H1 (cell line): ENCODE data around the gene DYNLRB2. TPM values are rescaled to one million over a fixed set of nuclear protein-coding genes. Genes with fewer than 3 reads are reported as not detected.

ENCODE experiments used
- CTCF ChIA-PET: fragments of 300-600 bp; sonication (Branson Sonifier 250); formaldehyde crosslinking; loops from one replicate; lab custom pipeline; 2021; ENCODE audit not compliant: partially characterized antibody; lab: Charles Lee
- POLR2A ChIA-PET: fragments of 300-600 bp; sonication (Branson Sonifier 250); formaldehyde crosslinking; loops from one replicate; lab custom pipeline; 2021; ENCODE audit warnings: inconsistent platforms; ENCODE audit not compliant: partially characterized antibody; lab: Charles Lee
- DNase-seq, 2 experiments: peaks; one replicate each; pipeline versions ENCODE4 v3.0.0 to v3.0.0-alpha.2; 2010 to 2022; ENCODE audit warnings: low spot score in 2 of 2, low read depth in 1 of 2, mixed read lengths in 1 of 2
- FAIRE-seq: peaks from 2 replicates; lab custom pipeline; 2011; peaks lifted over from hg19 to GRCh38; lab: Jason Lieb, UNC
- H2AFZ ChIP-seq: 2 replicates; pipeline ENCODE4 v1.8.1; 2012; ENCODE audit warnings: low read length, inconsistent platforms
- H2AK5ac ChIP-seq: 2 replicates; pipeline ENCODE4 v1.6.1; 2013; ENCODE audit warnings: low read depth, low read length
- H2BK120ac ChIP-seq: replicated peaks from 2 replicates; pipeline ENCODE3; 2013; ENCODE audit warnings: low read depth, low read length, inconsistent platforms
- H2BK12ac ChIP-seq: 2 replicates; pipeline ENCODE4 v1.6.1; 2013; ENCODE audit warnings: low read depth, low read length
- H2BK15ac ChIP-seq: 2 replicates; pipeline ENCODE4 v1.6.1; 2013; ENCODE audit warnings: low read length
- H2BK20ac ChIP-seq: 2 replicates; pipeline ENCODE4 v1.6.1; 2013; ENCODE audit warnings: low read length
- H2BK5ac ChIP-seq: 2 replicates; pipeline ENCODE4 v1.6.1; 2013; ENCODE audit warnings: low read depth, low read length
- H3K14ac ChIP-seq: 2 replicates; pipeline ENCODE4 v1.6.1; 2013; ENCODE audit warnings: inconsistent platforms; ENCODE audit not compliant: insufficient read length
- H3K18ac ChIP-seq: 2 replicates; pipeline ENCODE4 v1.6.1; 2013; ENCODE audit warnings: low read length; ENCODE audit errors: extremely low read depth
- H3K23ac ChIP-seq: 2 replicates; pipeline ENCODE4 v1.6.1; 2013; ENCODE audit warnings: inconsistent platforms; ENCODE audit not compliant: insufficient read length
- H3K23me2 ChIP-seq: 2 replicates; pipeline ENCODE4 v1.6.1; 2013; ENCODE audit warnings: low read depth, low read length
- H3K27ac ChIP-seq: 2 replicates; pipeline ENCODE4 v1.6.1; 2011; ENCODE audit warnings: low read depth, low read length, inconsistent platforms
- H3K27me3 ChIP-seq, 4 experiments: replicated peaks in 1 of 4; 1 replicate in 1 of 4; 2 replicates in 3 of 4; pipeline versions ENCODE4 v1.6.1 to v1.8.1; 2011 to 2013; ENCODE audit warnings: low read length in 3 of 4, mild to moderate bottlenecking in 3 of 4, inconsistent platforms in 2 of 4, mixed read lengths in 2 of 4, moderate library complexity in 1 of 4; ENCODE audit not compliant: control insufficient read depth in 3 of 4, insufficient read depth in 3 of 4; ENCODE audit errors: extremely low read depth in 1 of 4
- H3K36me3 ChIP-seq, 4 experiments: 2 replicates each; pipeline versions ENCODE4 v1.6.1 to v1.8.1; 2011 to 2013; ENCODE audit warnings: mild to moderate bottlenecking in 4 of 4, low read length in 3 of 4, moderate library complexity in 2 of 4, control low read depth in 1 of 4, inconsistent platforms in 1 of 4; ENCODE audit not compliant: insufficient read depth in 4 of 4, control insufficient read depth in 2 of 4
- H3K4ac ChIP-seq: replicated peaks from 2 replicates; pipeline ENCODE3; 2013; ENCODE audit warnings: low read length, low read depth, mixed read lengths, inconsistent platforms; ENCODE audit not compliant: insufficient read length
- H3K4me1 ChIP-seq, 4 experiments: replicated peaks in 1 of 4; 1 replicate in 1 of 4; 2 replicates in 3 of 4; pipeline versions ENCODE4 v1.6.1 to v1.8.1; 2011 to 2013; ENCODE audit warnings: low read length in 3 of 4, inconsistent platforms in 2 of 4, mixed read lengths in 1 of 4; ENCODE audit not compliant: insufficient read depth in 4 of 4, control insufficient read depth in 3 of 4
- H3K4me2 ChIP-seq, 2 experiments: 2 replicates each; pipeline versions ENCODE4 v1.6.1 to v1.8.1; 2011 to 2013; ENCODE audit warnings: low read depth in 2 of 2, low read length in 2 of 2, control low read depth in 1 of 2, inconsistent platforms in 1 of 2, mild to moderate bottlenecking in 1 of 2; ENCODE audit not compliant: insufficient read depth in 1 of 2
- H3K4me3 ChIP-seq, 4 experiments: fragments of 200-600, 300-600 bp in 1 of 4; sonication (generic), shearing (Covaris generic), sonication (Bioruptor Twin) in 1 of 4; 2 replicates each; pipeline versions ENCODE4 v1.5.1 to v1.8.1; 2011 to 2016; ENCODE audit warnings: low read length in 4 of 4, low read depth in 3 of 4, control low read depth in 2 of 4, inconsistent platforms in 2 of 4, mild to moderate bottlenecking in 2 of 4, mixed read lengths in 1 of 4, moderate library complexity in 1 of 4; ENCODE audit not compliant: insufficient read depth in 2 of 4; ENCODE audit errors: extremely low read depth in 1 of 4
- H3K56ac ChIP-seq: replicated peaks from 2 replicates; pipeline ENCODE3; 2013; ENCODE audit warnings: low read depth, mild to moderate bottlenecking, mixed read lengths, low read length, inconsistent platforms; ENCODE audit not compliant: insufficient read length
- H3K79me1 ChIP-seq: 2 replicates; pipeline ENCODE4 v1.6.1; 2013; ENCODE audit warnings: low read depth, low read length, control low read depth
- H3K79me2 ChIP-seq, 2 experiments: 2 replicates each; pipeline versions ENCODE4 v1.6.1 to v1.8.1; 2012 to 2013; ENCODE audit warnings: low read length in 2 of 2, mild to moderate bottlenecking in 2 of 2, inconsistent platforms in 1 of 2; ENCODE audit not compliant: insufficient read depth in 2 of 2, control insufficient read depth in 1 of 2
- H3K9ac ChIP-seq, 4 experiments: replicated peaks in 1 of 4; 1 replicate in 1 of 4; 2 replicates in 3 of 4; pipeline versions ENCODE4 v1.6.1 to v1.8.1; 2011 to 2013; ENCODE audit warnings: low read depth in 3 of 4, low read length in 3 of 4, control low read depth in 2 of 4, mild to moderate bottlenecking in 2 of 4, moderate library complexity in 2 of 4, inconsistent platforms in 1 of 4; ENCODE audit errors: extremely low read depth in 1 of 4
- H3K9me3 ChIP-seq, 2 experiments: 2 replicates each; pipeline versions ENCODE4 v1.6.1 to v1.8.1; 2012 to 2013; ENCODE audit warnings: mild to moderate bottlenecking in 2 of 2, moderate library complexity in 2 of 2, control low read depth in 1 of 2, inconsistent platforms in 1 of 2, low read depth in 1 of 2, low read length in 1 of 2, mixed read lengths in 1 of 2; ENCODE audit not compliant: insufficient read depth in 2 of 2
- H4K20me1 ChIP-seq, 2 experiments: replicated peaks in 1 of 2; 2 replicates each; pipeline versions ENCODE3 to v1.8.1; 2011 to 2013; ENCODE audit warnings: inconsistent platforms in 2 of 2, low read length in 2 of 2, mild to moderate bottlenecking in 1 of 2; ENCODE audit not compliant: insufficient read depth in 2 of 2, control insufficient read depth in 1 of 2
- H4K5ac ChIP-seq: 2 replicates; pipeline ENCODE4 v1.6.1; 2013; ENCODE audit warnings: low read length, low read depth, mixed read lengths, inconsistent platforms; ENCODE audit not compliant: insufficient read length
- H4K8ac ChIP-seq: 2 replicates; pipeline ENCODE4 v1.8.0; 2013; ENCODE audit warnings: mild to moderate bottlenecking, moderate library complexity, low read length, inconsistent platforms; ENCODE audit not compliant: insufficient read depth; ENCODE audit errors: extremely low read depth
- H4K91ac ChIP-seq: replicated peaks from 2 replicates; pipeline ENCODE3; 2013; ENCODE audit warnings: low read length, mixed read lengths, inconsistent platforms; ENCODE audit not compliant: insufficient read length
- CEBPB ChIP-seq: IDR thresholded peaks from 2 replicates; pipeline ENCODE4 v1.6.1; 2012; ENCODE audit warnings: low read depth, low read length
- CREB1 ChIP-seq: IDR thresholded peaks from 2 replicates; pipeline ENCODE4 v1.6.1; 2012; ENCODE audit warnings: inconsistent platforms
- JUN ChIP-seq: IDR thresholded peaks from 2 replicates; pipeline ENCODE4 v1.6.1; 2011; ENCODE audit warnings: low read depth, mild to moderate bottlenecking, improper control_type of control experiment, low read length
- WGBS, 2 experiments: shearing (Covaris generic) in 1 of 2; methylation state at CpG; one replicate each; pipeline versions ENCODE4 v1.1.6 to v1.1.7; 2013 to 2015; ENCODE audit warnings: low lambda C conversion rate in 2 of 2, mixed read lengths in 2 of 2, inconsistent platforms in 1 of 2, low coverage in 1 of 2, missing lambda C conversion rate in 1 of 2; ENCODE audit not compliant: insufficient replicate concordance in 2 of 2, insufficient coverage in 1 of 2, insufficient read length in 1 of 2; ENCODE audit errors: extremely low coverage in 1 of 2, missing lambda C conversion rate in 1 of 2; 5-methylcytosine and 5-hydroxymethylcytosine counted together
- polyA plus RNA-seq, 7 experiments: library from polyadenylated mRNA; depleted of rRNA in 3 of 7; stranded (reverse) in 5 of 7; unstranded in 2 of 7; fragments of >200 nt in 5 of 7; fragments of 200-250 nt in 2 of 7; gene quantifications; 1 replicate in 5 of 7; 2 replicates in 1 of 7; 4 replicates in 1 of 7; pipeline versions ENCODE4 v1.2.1 to v1.2.3, GENCODE V29; 2011 to 2013; ENCODE audit warnings: missing spikeins in 2 of 7, mixed read lengths in 2 of 7
- total RNA-seq: library from RNA; stranded (reverse); fragmentation: NEBNext Ultra II Directional; extraction: Animal tissue kit (Norgen Biotek cat#: 25700); gene quantifications from 2 replicates; pipeline ENCODE4 v1.2.1, GENCODE V29; 2021

Gene DYNLRB2
- total and polyA plus RNA-seq, 2 of the 8 experiments (the other 6 are each of a cell fraction or from before 2014, with no cell fraction given) = not detected

GRCh38 chr16:80591071-80591915 is 50.5 kb downstream of the DYNLRB2 start:
- Histone ChIP-seq H2AFZ (no peak overlapping the region), H3K4ac (no peak overlapping the region), H3K27ac (no peak overlapping the region), H3K14ac (no peak overlapping the region), H3K23ac (no peak overlapping the region), H2BK15ac (no peak overlapping the region), H3K79me2 (no peaks in the 10 kb centered on the region), H4K8ac (no peak overlapping the region; the same call in 1 of the 2 replicates), H3K23me2 (peaks cover 2% of the 10 kb centered on the region; the same call in 1 of the 2 replicates), H3K9me3 (peaks cover 40 to 58% of the 10 kb centered on the region in 2 experiments; a peak in 3 of 4 replicates), H3K79me1 (no peaks in the 10 kb centered on the region), H2BK5ac (no peak overlapping the region), H3K9ac (no peak overlapping the region), H3K18ac (no peak overlapping the region), H3K4me1 (no peaks in the 10 kb centered on the region), H4K91ac (no peak overlapping the region), H3K56ac (no peak overlapping the region), H2BK120ac (no peak overlapping the region), H3K4me2 (no peak overlapping the region), H4K20me1 (no peaks in the 10 kb centered on the region), H2BK12ac (no peak overlapping the region), H2AK5ac (no peak overlapping the region), H2BK20ac (no peak overlapping the region), H3K4me3 (no peak overlapping the region), H3K36me3 (no peaks in the 10 kb centered on the region), H4K5ac (no peak overlapping the region), H3K27me3 (no peaks in the 10 kb centered on the region)
- FAIRE-seq = no peak
- POLR2A ChIA-PET = no interaction called here
- CTCF ChIA-PET = no interaction called here
- no peak for DNase-seq
- 80% methylated on average over 7 of the region's 7 CpGs; no CpG with 5 or more reads in 1 of the 2 experiments for WGBS, 2 experiments
- TF ChIP-seq JUN = no peak
- no peak for TF ChIP-seq CREB1
- TF ChIP-seq CEBPB = no peak
